ENCODE data around the gene FAM110A. TPM values are rescaled to one million over a fixed set of nuclear protein-coding genes. Genes with fewer than 3 reads are reported as not detected.
A peak's percentile ranks its signal among the peaks of the same experiment; 100 is the strongest.
"Not testable (repeated sequence)": the region's sequence is repeated elsewhere in the genome, so short reads cannot be mapped to it uniquely, and the experiment has no call there.

Gene FAM110A
- total and polyA plus RNA-seq, 7 donors: 0.55 to 10.7 (median 2.5) TPM

DNA sequence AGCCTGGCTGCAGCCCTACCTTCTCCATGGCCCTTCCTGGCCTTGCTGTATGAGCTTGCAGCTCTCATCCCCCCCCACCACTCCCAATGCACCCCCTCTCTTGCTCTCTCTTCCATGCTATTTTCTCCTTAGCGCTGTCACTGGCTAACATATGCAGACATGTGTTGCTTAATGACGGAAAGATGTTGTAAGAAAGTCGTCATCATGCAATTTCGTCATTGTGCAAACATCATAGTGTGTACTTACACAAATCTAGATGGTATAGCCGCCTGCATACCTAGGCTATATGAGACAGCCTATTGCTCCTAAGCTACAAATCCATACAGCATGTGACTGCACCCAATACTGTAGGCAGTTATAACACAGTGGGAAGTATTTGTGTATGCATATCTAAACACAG, 55.6 kb downstream of the FAM110A start:
- H3K27me3 ChIP-seq: peaks cover 0 to 11% (median 7%) of the 10 kb centered on the region in 3 donors
- intact Hi-C loops (cut with DNase I): no loop called here
- peaks cover 0 to 27% (median 2%) of the 10 kb centered on the region in 4 donors for H3K4me1 ChIP-seq
- H3K36me3 ChIP-seq: no peaks in the 10 kb centered on the region
- no peaks in the 10 kb centered on the region for H3K9me3 ChIP-seq
- TF ChIP-seq POLR2A (IDR thresholded peaks at IDR 0.05) (no peak), EP300 (IDR thresholded peaks at IDR 0.05) (no peak), POLR2AphosphoS5 (IDR thresholded peaks at IDR 0.05) (no peak)
- TF ChIP-seq, protein P1, sequence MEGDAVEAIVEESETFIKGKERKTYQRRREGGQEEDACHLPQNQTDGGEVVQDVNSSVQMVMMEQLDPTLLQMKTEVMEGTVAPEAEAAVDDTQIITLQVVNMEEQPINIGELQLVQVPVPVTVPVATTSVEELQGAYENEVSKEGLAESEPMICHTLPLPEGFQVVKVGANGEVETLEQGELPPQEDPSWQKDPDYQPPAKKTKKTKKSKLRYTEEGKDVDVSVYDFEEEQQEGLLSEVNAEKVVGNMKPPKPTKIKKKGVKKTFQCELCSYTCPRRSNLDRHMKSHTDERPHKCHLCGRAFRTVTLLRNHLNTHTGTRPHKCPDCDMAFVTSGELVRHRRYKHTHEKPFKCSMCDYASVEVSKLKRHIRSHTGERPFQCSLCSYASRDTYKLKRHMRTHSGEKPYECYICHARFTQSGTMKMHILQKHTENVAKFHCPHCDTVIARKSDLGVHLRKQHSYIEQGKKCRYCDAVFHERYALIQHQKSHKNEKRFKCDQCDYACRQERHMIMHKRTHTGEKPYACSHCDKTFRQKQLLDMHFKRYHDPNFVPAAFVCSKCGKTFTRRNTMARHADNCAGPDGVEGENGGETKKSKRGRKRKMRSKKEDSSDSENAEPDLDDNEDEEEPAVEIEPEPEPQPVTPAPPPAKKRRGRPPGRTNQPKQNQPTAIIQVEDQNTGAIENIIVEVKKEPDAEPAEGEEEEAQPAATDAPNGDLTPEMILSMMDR (IDR thresholded peaks at IDR 0.05): no peak
- H3K4me3 ChIP-seq: no peak overlapping the region
- no peak for DNase-seq
- WGBS, 2 donors: 53 to 76% methylated on average over 5 of the region's 5 CpGs
- H3K27ac ChIP-seq: no peak overlapping the region

- H3K27me3 ChIP-seq: peaks cover 0 to 3% (median 2%) of the 10 kb centered on the region in 3 donors
- peaks cover 0 to 27% (median 2%) of the 10 kb centered on the region in 4 donors for H3K4me1 ChIP-seq
- no peaks in the 10 kb centered on the region for H3K36me3 ChIP-seq
- TF ChIP-seq POLR2AphosphoS5 (IDR thresholded peaks at IDR 0.05): no peak
- TF ChIP-seq POLR2A (IDR thresholded peaks at IDR 0.05): no peak
- TF ChIP-seq EP300 (IDR thresholded peaks at IDR 0.05): no peak
- TF ChIP-seq, protein P1 (IDR thresholded peaks at IDR 0.05): no peak
- H3K4me3 ChIP-seq: no peak overlapping the region
- H3K27ac ChIP-seq: no peak overlapping the region
- 70 to 79% methylated on average over 10 of the region's 10 CpGs for WGBS, 2 donors
- no peak for DNase-seq
- H3K9me3 ChIP-seq: no peaks in the 10 kb centered on the region
- intact Hi-C loops (cut with DNase I): no loop called here
Observed at GRCh38 chr20:889932-890463, 56.5 kb downstream of the FAM110A start.

DNA sequence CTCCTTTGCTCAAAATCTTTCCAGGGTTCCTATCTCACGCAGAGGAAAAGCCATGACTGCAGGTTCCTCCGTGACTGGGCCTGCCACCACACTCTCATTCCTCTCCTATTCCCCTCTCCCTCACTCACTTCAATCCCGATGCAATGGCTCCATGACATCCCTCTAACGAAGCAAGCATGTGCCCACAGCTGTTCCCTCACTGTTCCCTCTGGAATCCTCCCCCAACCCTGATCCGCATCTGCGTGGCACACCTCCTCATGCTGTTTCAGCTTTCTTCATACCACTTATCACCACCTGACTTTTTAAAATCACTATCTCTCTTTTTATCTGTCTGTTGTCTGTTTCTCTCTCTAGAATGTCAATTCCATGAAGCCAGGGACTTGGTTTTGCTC, 57.1 kb downstream of the FAM110A start:
- TF ChIP-seq EP300 (IDR thresholded peaks at IDR 0.05): no peak
- Histone ChIP-seq H3K27ac (no peak overlapping the region), H3K9me3 (no peaks in the 10 kb centered on the region), H3K27me3 (no peaks in the 10 kb centered on the region), H3K4me1 (peaks cover 0 to 27% (median 2%) of the 10 kb centered on the region in 4 donors), H3K36me3 (no peaks in the 10 kb centered on the region), H3K4me3 (no peak overlapping the region)
- DNase-seq: no peak
- intact Hi-C loops (cut with DNase I): no loop called here
- WGBS, 2 donors: 71 to 82% methylated on average over 6 of the region's 6 CpGs

DNA sequence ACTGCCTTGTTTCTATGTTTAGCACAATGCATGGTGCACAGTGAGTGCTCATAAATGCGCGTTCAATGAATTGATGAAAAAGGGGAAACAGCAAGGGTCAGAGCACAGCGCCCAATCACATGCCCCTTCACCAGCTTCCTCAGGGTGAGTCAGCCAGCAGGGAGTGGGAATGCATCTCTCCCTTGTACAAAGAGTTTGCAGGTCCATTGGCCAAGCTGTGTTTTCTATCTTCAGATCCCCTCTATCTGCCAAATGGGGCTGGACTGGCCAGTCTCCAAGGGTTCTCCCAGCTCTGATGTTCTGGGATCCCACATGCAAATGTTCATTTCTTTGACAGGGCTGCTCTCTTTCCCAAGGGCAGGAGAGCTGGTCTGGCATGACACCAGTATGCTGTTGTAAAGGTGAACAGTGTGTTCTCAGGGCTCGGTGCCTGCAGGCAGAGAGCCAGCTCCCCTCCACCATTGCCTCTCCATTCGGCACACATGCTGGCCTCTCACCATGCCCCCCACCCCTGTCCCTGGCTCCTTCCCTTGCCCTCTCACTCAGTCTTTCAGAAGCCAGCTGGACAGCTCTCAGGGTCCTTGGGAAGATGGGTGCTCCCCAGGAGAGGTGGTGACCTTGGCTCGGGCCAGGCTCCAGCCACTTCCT, 57.7 kb downstream of the FAM110A start:
- Histone ChIP-seq H3K9me3 (no peaks in the 10 kb centered on the region), H3K27me3 (no peaks in the 10 kb centered on the region), H3K36me3 (no peaks in the 10 kb centered on the region), H3K4me3 (no peak overlapping the region), H3K27ac (peak overlapping the region in 1 of 4 donors; percentile 58), H3K4me1 (peaks cover 0 to 27% (median 2%) of the 10 kb centered on the region in 4 donors)
- 63 to 68% methylated on average over 6 of the region's 6 CpGs for WGBS, 2 donors
- DNase-seq: peak; percentile 72
- TF ChIP-seq, protein P1 (IDR thresholded peaks at IDR 0.05): no peak
- peak in 1 of 4 donors; percentile 49 for TF ChIP-seq EP300 (IDR thresholded peaks at IDR 0.05)
- no peak for TF ChIP-seq POLR2A (IDR thresholded peaks at IDR 0.05)
- peak in 1 of 4 donors; percentile 78 for TF ChIP-seq POLR2AphosphoS5 (IDR thresholded peaks at IDR 0.05)
- intact Hi-C loops (cut with DNase I): no loop called here

DNA sequence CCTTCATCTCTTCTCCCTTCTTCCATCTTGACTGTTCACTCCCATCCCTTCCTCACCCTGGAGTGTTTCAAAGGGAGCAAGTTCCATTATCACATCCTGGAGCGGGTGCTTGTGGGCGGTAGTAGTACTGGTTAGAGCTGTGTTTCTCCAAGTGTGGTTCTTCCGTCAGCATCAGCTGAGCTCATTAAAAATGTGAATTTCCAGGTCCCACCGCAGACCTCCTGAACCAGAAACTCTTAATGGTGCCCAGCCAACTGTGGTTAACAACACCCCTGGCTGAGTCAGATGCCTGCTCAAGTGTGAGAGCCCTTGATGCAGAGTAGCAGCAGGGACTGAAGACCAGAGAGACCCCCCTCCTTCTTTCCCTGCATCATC, 58.2 kb downstream of the FAM110A start:
- no peak overlapping the region for H3K4me3 ChIP-seq
- no peaks in the 10 kb centered on the region for H3K27me3 ChIP-seq
- H3K36me3 ChIP-seq: no peaks in the 10 kb centered on the region
- no peak for DNase-seq
- peaks cover 0 to 27% (median 2%) of the 10 kb centered on the region in 4 donors for H3K4me1 ChIP-seq
- no peaks in the 10 kb centered on the region for H3K9me3 ChIP-seq
- peak overlapping the region in 1 of 4 donors; percentile 58 for H3K27ac ChIP-seq
- intact Hi-C loops (cut with DNase I): no loop called here
- TF ChIP-seq EP300 (IDR thresholded peaks at IDR 0.05): no peak
- no peak for TF ChIP-seq POLR2AphosphoS5 (IDR thresholded peaks at IDR 0.05)
- WGBS, 2 donors: 74 to 82% methylated on average over 4 of the region's 4 CpGs

GRCh38 chr20:892371-892770, 58.9 kb downstream of the FAM110A start:
- H3K4me3 ChIP-seq; intact Hi-C loops (cut with DNase I); H3K27me3 ChIP-seq; DNase-seq; H3K36me3 ChIP-seq; H3K9me3 ChIP-seq; H3K27ac ChIP-seq: not testable (repeated sequence)
- 63 to 76% methylated on average over 5 of the region's 5 CpGs for WGBS, 2 donors
- peaks cover 0 to 27% (median 2%) of the 10 kb centered on the region in 4 donors for H3K4me1 ChIP-seq

Other genes with a start within 250 kb of the FAM110A start
- gene TCF15, start 223.4 kb upstream of the FAM110A start, total RNA-seq: under 1 TPM in 2 of 4 donors, not detected in 2; 0.36 to 0.66 TPM
- under 1 TPM in 1 of 3 donors, not detected in 2; 0.20 TPM for gene TCF15, start 223.4 kb upstream of the FAM110A start, polyA plus RNA-seq
- gene SRXN1, start 180.5 kb upstream of the FAM110A start, total RNA-seq: 10 to 100 TPM; 16.8 to 32.4 (median 27.1) TPM
- 10 to 100 TPM; 21.0 to 35.6 (median 27.5) TPM for gene SRXN1, start 180.5 kb upstream of the FAM110A start, polyA plus RNA-seq
- not detected for gene SCRT2, start 157.9 kb upstream of the FAM110A start, total RNA-seq
- not detected for gene SCRT2, start 157.9 kb upstream of the FAM110A start, polyA plus RNA-seq
- under 1 TPM in 2 of 4 donors, not detected in 2; 0.16 to 0.36 TPM for gene SLC52A3, start 65.2 kb upstream of the FAM110A start, total RNA-seq
- 10 to 100 TPM in 1 of 3 donors, 1 to 10 TPM in 2; 3.0 to 15.1 (median 5.3) TPM for gene SLC52A3, start 65.2 kb upstream of the FAM110A start, polyA plus RNA-seq
- gene ANGPT4, start 82.6 kb downstream of the FAM110A start, total RNA-seq: under 1 TPM in 3 of 4 donors, not detected in 1; under 0.01 to 0.28 (median 0.27) TPM
- under 1 TPM in 1 of 3 donors, not detected in 2; 0.19 TPM for gene ANGPT4, start 82.6 kb downstream of the FAM110A start, polyA plus RNA-seq
- gene RSPO4, start 168.6 kb downstream of the FAM110A start, total RNA-seq: not detected
- under 1 TPM in 1 of 3 donors, not detected in 2; 0.09 TPM for gene RSPO4, start 168.6 kb downstream of the FAM110A start, polyA plus RNA-seq